Stimulated activated naive CD8-positive, alpha-beta T cell treated with anti-CD3 and anti-CD28 coated beads, Interleukin-15, Interleukin-2, amounts not matched to agents 100 U/mL and 50 U/mL, for 24 hours (primary cell): ENCODE measurements around the gene SLC19A1.

Experiments
- ATAC-seq: fragments of 150-1000 bp; cut with Tn5 transposase; one replicate; pipeline ENCODE4 v1.10.0; 2021
- DNase-seq: peaks from one replicate; pipeline ENCODE4 v3.0.0; 2021

The SLC19A1 gene

GRCh38 chr21:45478115-45478801 is 64.0 kb downstream of the SLC19A1 start:
- peak; percentile 75 for ATAC-seq

DNA sequence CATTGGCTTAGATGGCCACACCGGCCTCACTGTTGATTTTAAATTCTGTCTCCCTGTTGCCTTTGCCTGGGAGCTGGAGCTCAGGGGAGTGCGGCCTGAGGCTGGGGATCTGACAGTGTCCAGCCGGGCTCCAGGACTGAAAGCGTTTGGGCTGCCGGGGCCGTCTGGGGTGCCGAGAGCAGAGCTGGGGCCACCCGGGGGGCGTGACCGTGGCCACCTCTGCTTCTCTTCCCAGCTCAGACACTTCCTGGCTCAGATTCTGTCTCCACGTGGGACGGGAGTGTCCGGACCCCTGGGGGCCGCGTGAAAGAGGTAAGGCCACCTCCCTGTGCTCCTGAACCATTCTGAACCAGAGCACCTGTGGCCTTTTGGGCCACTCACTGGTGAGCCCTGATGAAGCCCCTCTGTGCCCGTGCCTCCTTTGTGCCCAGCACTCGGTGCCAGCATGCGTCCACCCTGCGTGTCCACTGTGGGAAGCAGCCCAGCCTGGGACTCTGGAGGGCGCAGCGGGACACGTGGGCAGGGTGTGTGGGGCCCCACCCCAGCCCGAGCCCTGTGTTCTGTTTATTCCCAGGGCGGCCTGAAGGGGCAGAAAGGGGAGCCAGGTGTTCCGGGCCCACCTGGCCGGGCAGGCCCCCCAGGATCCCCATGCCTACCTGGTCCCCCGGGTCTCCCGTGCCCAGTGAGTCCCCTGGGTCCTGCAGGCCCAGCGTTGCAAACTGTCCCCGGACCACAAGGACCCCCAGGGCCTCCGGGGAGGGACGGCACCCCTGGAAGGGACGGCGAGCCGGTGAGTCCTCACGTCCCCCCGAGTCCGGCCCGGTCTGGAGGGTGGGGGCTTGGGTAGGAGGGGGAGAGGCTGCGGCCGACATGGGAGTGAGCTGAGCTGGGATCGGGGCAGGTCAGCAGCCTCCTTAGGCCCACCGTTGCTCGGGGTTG is 64.8 kb downstream of the SLC19A1 start:
- DNase-seq (no peak), ATAC-seq (no peak)

More at GRCh38 chr21:45478115-45478801, 64.0 kb downstream of the SLC19A1 start:
- DNase-seq = peak; percentile 82

DNA sequence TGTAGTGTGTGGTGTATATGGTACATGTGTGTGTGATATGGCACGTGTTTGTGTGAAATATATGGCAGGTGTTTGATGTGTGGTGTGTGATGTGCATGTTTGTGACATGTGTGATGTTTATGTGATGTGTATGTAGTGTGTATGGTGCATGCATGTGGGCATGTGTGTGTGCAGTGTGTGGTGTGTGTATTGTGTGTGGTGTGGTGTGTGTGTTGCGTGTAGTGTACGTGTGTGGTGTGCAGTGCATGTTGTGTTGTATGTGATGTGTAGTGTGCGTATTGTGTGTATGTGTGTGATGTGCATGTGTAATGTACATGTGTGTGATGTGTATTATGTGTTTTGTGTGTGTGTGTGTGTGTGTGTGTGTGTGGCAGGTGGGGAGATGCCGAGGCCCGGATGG is 65.7 kb downstream of the SLC19A1 start:
- ATAC-seq = no peak

DNA sequence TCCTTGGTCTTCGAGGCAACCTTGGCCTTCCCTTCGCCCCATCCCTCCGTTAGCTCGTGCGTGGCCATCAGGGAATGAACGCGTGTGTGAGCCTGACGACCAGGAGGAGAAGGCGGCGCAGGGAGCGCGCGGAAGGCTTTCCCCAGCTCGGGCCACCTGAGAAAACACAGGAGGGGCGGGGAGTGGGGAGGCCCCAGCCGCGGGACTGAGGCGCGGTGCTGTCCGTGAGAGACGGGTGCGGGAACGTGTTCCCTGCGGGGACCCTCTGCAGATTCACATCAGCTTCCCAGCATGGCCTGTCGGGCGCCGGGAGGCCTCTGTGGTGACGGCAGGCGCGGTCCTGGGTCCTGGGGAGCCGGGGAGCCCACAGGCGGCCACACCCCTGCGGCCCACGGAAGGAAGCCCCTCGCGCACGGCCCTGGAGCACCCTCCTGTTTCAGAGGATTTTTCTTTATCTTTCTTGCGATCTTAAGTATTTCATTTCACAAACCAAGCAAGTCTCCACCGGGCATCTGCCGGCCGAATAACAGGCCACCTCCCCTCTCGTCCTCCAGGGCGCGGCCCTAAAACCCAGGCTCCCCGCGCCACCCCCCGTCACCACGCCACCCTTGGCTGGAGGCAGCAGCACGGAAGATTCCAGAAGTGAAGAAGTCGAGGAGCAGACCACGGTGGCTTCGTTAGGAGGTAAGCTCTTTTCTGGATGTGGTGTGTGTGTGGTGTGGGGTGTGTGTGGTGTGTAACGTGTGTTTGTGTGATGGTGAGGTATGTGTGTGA is 66.3 kb downstream of the SLC19A1 start:
- no peak for DNase-seq
- ATAC-seq = no peak

More for the DNA sequence above, 65.7 kb downstream of the SLC19A1 start:
- no peak for DNase-seq

DNA sequence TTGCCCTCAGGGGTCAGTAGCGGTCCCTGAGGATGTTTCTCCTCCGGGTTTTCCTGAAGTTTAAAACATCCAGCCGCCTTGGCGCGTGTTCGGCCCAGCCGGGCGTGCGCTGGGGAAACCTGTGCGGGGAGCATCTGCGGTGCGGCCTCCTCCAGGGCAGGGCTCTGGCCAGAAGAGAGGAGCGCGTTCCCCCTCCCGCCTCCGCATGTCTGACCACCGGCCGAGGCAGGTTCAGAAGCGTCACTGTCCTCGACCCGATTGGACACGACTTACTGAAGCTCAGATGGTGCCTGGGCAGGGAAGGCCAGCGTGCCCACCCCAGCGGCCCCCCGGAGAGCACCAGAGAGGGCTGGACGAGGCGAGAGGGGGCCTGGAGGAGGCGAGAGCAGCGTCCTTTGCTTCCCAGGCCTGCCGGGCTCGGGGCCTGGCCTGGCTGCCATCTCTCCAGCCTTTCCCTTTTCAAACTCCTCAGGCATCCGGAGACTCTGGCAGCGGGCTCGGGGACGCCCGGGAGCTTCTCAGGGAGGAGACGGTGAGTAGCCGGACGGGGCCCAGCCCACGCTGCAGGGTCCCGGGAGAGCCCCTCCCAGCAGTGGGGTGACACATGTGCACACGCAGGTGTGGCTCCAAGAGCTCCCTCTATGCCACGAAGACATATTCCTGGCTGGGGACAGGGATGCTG is 67.1 kb downstream of the SLC19A1 start:
- no peak for DNase-seq
- no peak for ATAC-seq

DNA sequence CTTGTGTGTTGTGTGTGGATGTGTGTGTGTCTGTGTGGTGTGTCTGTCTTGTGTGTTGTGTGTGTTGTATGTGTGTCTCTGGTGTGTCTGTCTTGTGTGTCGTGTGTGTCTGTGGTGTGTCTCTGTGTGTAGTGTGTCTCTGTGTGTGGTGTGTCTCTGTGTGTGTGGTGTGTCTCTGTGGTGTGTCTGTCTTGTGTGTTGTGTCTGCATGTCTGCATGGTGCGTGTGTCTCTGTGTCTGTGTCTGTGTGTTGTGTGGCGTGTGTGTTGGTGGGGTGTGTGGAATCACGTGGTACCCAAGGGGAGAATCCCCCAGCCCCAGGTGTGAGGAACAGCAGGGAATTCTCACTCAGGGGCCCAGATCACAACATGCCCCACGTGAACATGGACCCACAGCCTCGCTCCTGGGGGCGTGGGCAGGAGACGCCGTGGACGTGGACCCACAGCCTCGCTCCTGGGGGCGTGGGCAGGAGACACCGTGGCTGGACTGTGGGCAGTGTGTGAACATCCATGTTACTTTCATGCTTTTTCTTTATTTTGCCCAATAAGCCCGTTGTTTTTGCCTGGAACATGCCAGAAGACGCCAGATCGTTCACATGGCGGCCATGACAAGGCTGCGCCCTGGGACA is 67.8 kb downstream of the SLC19A1 start:
- DNase-seq (no peak), ATAC-seq (no peak)

- DNase-seq (no peak), ATAC-seq (no peak)
Measured at GRCh38 chr21:45473496-45474322, 68.5 kb downstream of the SLC19A1 start.

DNA sequence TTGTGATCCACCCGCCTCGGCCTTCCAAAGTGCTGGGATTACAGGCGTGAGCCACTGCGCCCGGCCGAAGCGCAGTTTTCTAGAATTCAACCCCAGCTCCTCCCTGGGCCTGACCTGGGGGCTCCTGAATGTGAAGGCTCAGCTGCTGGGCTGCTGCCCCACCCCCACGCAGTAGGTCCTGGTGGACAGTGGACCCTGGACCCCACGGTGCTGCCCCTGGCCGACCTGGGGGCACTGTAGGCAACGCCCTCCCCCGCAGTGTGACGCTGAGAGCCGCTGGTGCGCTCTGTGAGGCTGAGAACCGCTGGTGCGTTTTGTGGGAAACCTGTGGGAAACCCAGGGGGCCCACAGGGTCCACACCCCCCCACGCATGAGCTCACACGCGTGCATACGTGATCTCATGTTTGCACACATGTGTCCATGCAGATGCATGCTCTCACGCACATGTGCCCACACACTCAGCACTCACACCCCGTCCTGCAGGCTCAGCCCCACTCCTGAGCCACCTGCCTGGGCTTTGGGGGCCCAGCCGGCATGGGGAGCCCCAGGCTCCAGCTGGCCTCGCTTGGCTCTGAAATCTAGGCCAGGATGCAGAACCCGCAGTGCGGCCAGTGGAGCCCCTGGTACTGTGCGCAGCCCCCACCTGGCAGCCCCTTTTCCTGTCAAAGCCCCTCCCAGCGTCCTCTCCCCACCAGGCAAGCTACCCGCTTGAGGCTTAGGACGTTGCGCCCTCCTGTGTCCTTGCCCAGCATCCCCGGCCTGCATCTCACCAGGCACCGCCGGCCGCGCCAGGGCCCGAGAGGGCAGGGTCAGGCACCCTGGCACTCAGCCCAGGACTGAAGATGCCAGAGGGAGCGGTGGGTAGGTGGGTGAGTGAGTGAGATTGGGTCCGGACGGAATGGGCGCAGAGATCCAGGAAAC is 69.5 kb downstream of the SLC19A1 start:
- DNase-seq (no peak), ATAC-seq (no peak)

GRCh38 chr21:45471525-45472221 is 70.6 kb downstream of the SLC19A1 start:
- ATAC-seq (no peak), DNase-seq (no peak)

DNA sequence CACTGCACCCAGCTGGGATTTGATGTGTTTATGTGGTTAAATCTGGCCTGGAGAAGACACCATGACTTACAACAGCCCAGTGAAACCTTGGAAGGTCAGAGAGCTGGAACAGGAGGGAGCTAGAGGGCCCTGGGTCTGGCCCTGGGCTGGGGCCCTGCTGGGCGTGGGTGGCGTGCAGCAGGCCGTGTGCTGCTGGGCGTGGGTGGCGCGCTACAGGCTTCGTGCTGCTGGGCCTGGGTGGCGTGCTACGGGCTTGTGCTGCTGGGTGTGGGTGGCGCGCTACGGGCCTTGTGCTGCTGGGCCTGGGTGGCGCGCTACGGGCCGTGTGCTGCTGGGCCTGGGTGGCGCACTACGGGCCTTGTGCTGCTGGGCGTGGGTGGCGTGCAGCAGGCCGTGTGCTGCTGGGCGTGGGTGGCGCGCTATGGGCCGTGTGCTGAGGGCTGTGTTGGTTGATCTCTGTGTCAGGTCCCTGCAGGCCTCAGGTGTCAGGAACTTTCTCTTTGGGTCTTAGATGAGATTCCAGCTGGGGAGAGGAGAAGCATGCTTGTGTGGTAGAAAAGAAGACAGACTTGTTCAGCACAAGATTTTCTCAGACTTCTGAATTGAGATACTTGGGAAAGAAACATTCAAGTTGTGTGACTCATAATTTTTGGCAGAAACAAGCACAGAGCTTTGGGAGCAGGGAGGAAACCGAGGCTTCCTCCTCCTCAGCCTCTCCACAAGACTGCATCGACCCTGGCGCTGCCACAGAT is 71.3 kb downstream of the SLC19A1 start:
- peak; percentile 52 for ATAC-seq

DNA sequence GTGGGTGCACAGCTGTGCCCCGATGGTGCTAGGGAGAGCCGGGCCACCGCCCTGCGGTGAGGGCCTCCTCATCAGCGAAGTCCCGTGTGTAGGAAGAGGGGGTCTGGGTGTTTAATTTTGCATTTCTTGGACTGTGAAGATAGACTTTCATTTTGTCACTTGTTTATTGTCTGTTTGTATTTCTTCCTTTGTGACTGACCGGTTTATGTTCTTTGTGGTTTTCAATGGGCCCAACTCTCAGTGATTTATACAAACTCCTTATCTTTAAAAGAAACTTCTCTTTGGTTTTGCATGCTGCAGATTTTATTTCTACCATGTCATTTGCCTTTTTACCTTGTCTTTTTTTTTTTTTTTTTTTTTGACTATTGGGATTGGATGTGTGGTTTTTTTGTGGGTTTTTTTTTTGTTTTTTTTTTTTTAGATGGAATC is 72.1 kb downstream of the SLC19A1 start:
- ATAC-seq = no peak
- no peak for DNase-seq

More for the DNA sequence above, 71.3 kb downstream of the SLC19A1 start:
- DNase-seq = peak; percentile 23

DNA sequence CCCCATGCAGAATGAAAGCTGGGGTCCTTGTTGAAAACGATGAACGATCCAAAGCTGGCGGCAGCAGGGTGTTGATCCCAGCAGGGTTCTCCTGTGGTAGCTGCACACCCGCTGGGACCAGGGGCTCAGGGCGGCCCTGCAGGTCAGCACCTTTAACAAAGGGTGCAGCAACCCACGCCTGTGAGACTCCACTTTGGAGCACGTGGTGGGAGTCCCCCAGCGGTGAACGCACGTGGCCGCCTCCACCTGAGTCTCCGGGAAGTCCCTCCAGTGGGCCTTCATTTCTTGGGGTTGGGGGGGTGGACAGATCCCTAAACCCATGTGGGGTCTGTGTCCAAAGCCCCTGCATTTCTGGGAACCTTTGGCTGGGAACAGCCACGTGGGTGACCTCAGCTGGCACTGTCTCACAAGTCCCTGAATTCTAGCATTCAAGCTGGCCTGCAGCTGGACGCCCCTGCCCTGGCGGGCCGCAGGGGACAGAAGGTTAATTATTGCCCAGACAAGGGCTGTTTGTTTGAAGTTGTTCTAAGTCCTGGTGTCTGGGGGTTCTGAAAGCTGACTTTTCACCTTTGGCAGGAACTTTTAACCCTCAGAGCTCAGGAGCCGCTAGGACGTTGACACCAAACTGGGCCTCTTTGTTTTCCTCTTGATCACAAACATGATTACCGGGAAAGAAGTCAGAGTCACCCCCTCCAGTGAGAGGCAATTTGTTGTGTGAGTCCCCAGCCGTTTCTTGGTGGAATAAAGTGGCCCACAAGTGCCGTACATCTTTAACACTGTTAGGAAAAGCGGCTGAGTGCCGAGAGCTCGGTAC is 72.8 kb downstream of the SLC19A1 start:
- ATAC-seq = no peak
- no peak for DNase-seq

- no peak for ATAC-seq
- no peak for DNase-seq
Measured at GRCh38 chr21:45468971-45469272, 73.3 kb downstream of the SLC19A1 start.

DNA sequence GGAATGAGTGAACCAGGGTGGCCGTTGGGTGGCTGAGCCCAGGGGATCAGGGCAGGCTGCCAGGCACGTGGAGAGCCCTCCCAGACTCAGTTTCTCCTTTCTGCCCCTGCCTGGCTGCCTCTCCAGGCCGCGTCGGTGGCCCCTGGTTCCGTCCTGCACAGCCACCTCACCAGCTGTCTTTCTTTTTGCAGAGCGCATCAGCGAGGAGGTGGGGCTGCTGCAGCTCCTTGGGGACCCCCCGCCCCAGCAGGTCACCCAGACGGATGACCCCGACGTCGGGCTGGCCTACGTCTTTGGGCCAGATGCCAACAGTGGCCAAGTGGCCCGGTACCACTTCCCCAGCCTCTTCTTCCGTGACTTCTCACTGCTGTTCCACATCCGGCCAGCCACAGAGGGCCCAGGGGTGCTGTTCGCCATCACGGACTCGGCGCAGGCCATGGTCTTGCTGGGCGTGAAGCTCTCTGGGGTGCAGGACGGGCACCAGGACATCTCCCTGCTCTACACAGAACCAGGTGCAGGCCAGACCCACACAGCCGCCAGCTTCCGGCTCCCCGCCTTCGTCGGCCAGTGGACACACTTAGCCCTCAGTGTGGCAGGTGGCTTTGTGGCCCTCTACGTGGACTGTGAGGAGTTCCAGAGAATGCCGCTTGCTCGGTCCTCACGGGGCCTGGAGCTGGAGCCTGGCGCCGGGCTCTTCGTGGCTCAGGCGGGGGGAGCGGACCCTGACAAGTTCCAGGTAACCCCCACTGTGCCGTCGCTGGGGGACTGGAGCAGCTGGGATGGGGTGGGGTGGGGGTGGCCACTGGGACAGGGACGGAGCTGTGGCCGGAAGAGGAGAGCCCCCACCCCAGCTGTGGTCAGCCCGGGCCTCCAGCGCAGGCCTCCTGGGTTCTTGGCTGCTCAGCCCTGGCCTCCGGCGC is 73.9 kb downstream of the SLC19A1 start:
- DNase-seq (no peak), ATAC-seq (no peak)

GRCh38 chr21:45467221-45467779 is 74.9 kb downstream of the SLC19A1 start:
- no peak for DNase-seq
- no peak for ATAC-seq
